ENCODE results near the gene IL17RE.

GRCh38 chr3:9947025-9947995, 44.7 kb downstream of the IL17RE start:
- TF ChIP-seq POLR2AphosphoS5 (IDR thresholded peaks at IDR 0.05), result peak in 1 of 3 donors; percentile 20
- TF ChIP-seq POLR2A (IDR thresholded peaks at IDR 0.05), result no peak
